Measurements from ENCODE around the gene FAM83D. TPM values are rescaled to one million over a fixed set of nuclear protein-coding genes. Genes with fewer than 3 reads are reported as not detected.

Gene FAM83D
- polyA plus RNA-seq, 2 of the 4 experiments (the other 2 are of a cell fraction) = 57.1 to 58.3 TPM

GRCh38 chr20:38939686-38940085, 13.5 kb downstream of the FAM83D start:
- TF ChIP-seq PHF8 (IDR thresholded peaks at IDR 0.05; ENCODE audit: borderline replicate concordance, low read depth) = no peak
- TF ChIP-seq ESRRA (IDR thresholded peaks at IDR 0.05; ENCODE audit: borderline replicate concordance, low read length) = no peak
- Histone ChIP-seq H3K4me2 (no peak overlapping the region), H3K27ac (no peak overlapping the region), H3K4me3 (no peak overlapping the region), H3K9me3 (no peaks in the 10 kb centered on the region), H3K4me1 (peaks cover 20% of the 10 kb centered on the region)
- ATAC-seq (no peak), DNase-seq (ENCODE audit: low read depth in 1 of 2, low spot score in 1 of 2) (no peak), FAIRE-seq (no peak)
- CTCF ChIA-PET = interaction anchor here (1.0 kb wide), 1 partner anchor 79 kb away, joined by 3 read pairs; no protein-coding TSS in a partner anchor
- POLR2A ChIA-PET = no interaction called here
- WGBS (ENCODE audit: missing lambda C conversion rate) = 92% methylated on average over 2 of the region's 2 CpGs

- H3K27ac ChIP-seq = no peak overlapping the region
- H3K9me3 ChIP-seq = no peaks in the 10 kb centered on the region
- FAIRE-seq (no peak), ATAC-seq (no peak), DNase-seq (ENCODE audit: low read depth in 1 of 2, low spot score in 1 of 2) (no peak)
- no peak overlapping the region for H3K4me2 ChIP-seq
- H3K4me3 ChIP-seq = no peak overlapping the region
- POLR2A ChIA-PET = no interaction called here
- TF ChIP-seq MAX (IDR thresholded peaks at IDR 0.05) = no peak
- no peak for TF ChIP-seq REST (IDR thresholded peaks at IDR 0.05)
- no peak for TF ChIP-seq ATOH8 (CRISPR knock-in tag; IDR thresholded peaks at IDR 0.05; ENCODE audit: low read depth)
- no peak for TF ChIP-seq POLR2AphosphoS2 (conservative IDR thresholded peaks at IDR 0.05; ENCODE audit: low read length)
- TF ChIP-seq KDM5A (IDR thresholded peaks at IDR 0.05) = no peak
- TF ChIP-seq PHF8 (IDR thresholded peaks at IDR 0.05; ENCODE audit: borderline replicate concordance, low read depth) = no peak
- no peak for TF ChIP-seq FOSL2 (IDR thresholded peaks at IDR 0.05)
- no peak for TF ChIP-seq FOSL2 (CRISPR knock-in tag; IDR thresholded peaks at IDR 0.05)
- TF ChIP-seq JUN (IDR thresholded peaks at IDR 0.05) = no peak
- TF ChIP-seq SREBF2 (IDR thresholded peaks at IDR 0.05) = no peak
- no peak for TF ChIP-seq PBX3 (IDR thresholded peaks at IDR 0.05)
- TF ChIP-seq NFE2L2 (conservative IDR thresholded peaks at IDR 0.05; ENCODE audit: low read length) = no peak
- TF ChIP-seq ESRRA (IDR thresholded peaks at IDR 0.05; ENCODE audit: borderline replicate concordance, low read length) = no peak
- no peak for TF ChIP-seq POLR2A (IDR thresholded peaks at IDR 0.05; ENCODE audit: low read length)
- peaks cover 10% of the 10 kb centered on the region; the same call in 2 of the 3 replicates for H3K4me1 ChIP-seq
- CTCF ChIA-PET = interaction anchor here (0.6 to 2.0 kb wide), 3 partner anchors 46 to 296 kb away, joined by 4 to 8 read pairs (median 5); no protein-coding TSS in a partner anchor
- 88% methylated on average over 5 of the region's 5 CpGs for WGBS (ENCODE audit: missing lambda C conversion rate)
These were observed 14.4 kb downstream of the FAM83D start for GRCh38 chr20:38940644-38941043.

GRCh38 chr20:38941726-38942389, 15.6 kb downstream of the FAM83D start:
- Histone ChIP-seq H3K4me1 (peaks cover 7% of the 10 kb centered on the region; the same call in 1 of the 3 replicates), H3K27ac (no peak overlapping the region), H3K4me2 (no peak overlapping the region), H3K9me3 (no peaks in the 10 kb centered on the region), H3K4me3 (no peak overlapping the region)
- POLR2A ChIA-PET = no interaction called here
- ATAC-seq (peak; percentile 64 to 77; a peak in 5 of 6 replicates), FAIRE-seq (no peak), DNase-seq (ENCODE audit: low read depth in 1 of 2, low spot score in 1 of 2) (peak in 1 of 2 experiments; percentile 22)
- CTCF ChIA-PET = interaction anchor here (0.7 to 2.0 kb wide), 6 partner anchors 9 to 108 kb away, joined by 3 to 8 read pairs (median 4); partner anchors contain the start of genes DHX35 and FAM83D
- TF ChIP-seq FOSL2 (IDR thresholded peaks at IDR 0.05) (no peak), FOSL2 (CRISPR knock-in tag; IDR thresholded peaks at IDR 0.05) (no peak), BHLHE40 (IDR thresholded peaks at IDR 0.05; ENCODE audit: low read depth, low read length) (no peak), NFE2L2 (conservative IDR thresholded peaks at IDR 0.05; ENCODE audit: low read length) (no peak), HES2 (IDR thresholded peaks at IDR 0.05) (no peak), JUN (IDR thresholded peaks at IDR 0.05) (no peak), GATA3 (IDR thresholded peaks at IDR 0.05; ENCODE audit: borderline replicate concordance) (no peak), RFX5 (IDR thresholded peaks at IDR 0.05) (no peak), PHF8 (IDR thresholded peaks at IDR 0.05; ENCODE audit: borderline replicate concordance, low read depth) (no peak)
- WGBS (ENCODE audit: missing lambda C conversion rate) = 88% methylated on average over 5 of the region's 5 CpGs
